HG03139 (cell line): ENCODE results near the gene KIAA1614.
A peak's percentile ranks its signal among the peaks of the same experiment; 100 is the strongest.
"Not testable (repeated sequence)": the region's sequence is repeated elsewhere in the genome, so short reads cannot be mapped to it uniquely, and the experiment has no call there.

Experiments
- ATAC-seq: cut with Tn5 transposase; IDR thresholded peaks from one replicate; pipeline ENCODE4 v1.9.1; 2021; ENCODE audit not compliant: unreplicated experiment

The KIAA1614 gene

GRCh38 chr1:180959620-180960019, 46.9 kb downstream of the KIAA1614 start:
- not testable (repeated sequence) for ATAC-seq

DNA sequence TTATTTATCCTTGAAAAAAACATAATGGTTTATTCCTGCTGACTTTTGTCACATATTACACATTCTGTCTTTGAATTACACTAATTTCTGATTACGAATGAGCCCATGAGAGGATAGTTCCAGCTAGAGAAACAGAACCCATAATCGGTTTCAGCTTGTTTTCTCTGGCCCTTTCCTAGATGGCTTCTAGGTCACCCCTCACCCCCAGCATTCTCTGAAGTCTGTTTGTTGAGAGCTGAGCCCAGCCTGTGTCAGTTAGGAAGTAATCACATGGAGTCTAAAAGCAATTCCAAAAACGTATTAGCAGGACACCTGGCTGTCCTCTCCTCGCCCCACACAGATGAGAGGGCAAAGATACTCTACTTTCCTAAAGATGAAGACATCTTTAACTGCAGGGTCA, 48.9 kb downstream of the KIAA1614 start:
- ATAC-seq: no peak

DNA sequence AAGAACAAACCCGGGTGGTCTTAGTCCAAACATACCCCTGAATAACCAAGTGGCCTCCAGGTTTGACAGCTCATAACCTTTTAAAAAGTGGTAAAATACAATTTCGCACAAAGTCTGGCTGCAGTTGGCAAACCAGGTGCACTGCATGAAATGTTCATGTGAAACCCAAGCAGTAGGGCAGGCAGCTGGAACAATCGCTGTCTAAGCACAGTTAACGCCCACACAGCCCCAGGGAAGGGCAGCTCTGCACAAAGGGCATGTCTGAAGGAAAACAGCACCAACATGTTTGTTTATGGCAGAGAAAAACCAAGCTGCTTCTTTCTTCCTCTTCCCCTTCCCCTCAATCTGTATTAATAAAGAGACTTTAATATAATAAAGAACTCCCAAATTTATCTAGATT, 49.5 kb downstream of the KIAA1614 start:
- no peak for ATAC-seq

- ATAC-seq: no peak
These were observed 51.4 kb downstream of the KIAA1614 start for GRCh38 chr1:180964056-180964455.

DNA sequence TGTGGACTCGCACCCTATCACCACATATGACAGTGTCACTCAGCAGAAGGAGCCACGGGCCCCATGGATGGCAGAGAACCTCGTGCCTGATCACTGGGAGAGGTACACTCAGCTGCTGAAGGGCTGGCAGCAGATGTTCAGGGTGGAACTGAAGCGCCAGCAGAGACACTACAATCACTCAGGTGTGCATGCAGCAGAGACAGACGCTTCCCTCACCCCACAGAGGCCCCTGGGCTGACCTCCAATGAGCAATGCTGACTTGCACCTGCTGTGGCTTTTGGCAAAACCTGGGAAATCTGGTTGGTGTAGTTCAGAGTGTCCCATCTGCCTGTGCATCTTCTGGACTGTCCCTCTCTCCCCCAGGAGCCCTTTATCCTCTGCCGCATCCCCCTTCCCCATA, 51.9 kb downstream of the KIAA1614 start:
- no peak for ATAC-seq

DNA sequence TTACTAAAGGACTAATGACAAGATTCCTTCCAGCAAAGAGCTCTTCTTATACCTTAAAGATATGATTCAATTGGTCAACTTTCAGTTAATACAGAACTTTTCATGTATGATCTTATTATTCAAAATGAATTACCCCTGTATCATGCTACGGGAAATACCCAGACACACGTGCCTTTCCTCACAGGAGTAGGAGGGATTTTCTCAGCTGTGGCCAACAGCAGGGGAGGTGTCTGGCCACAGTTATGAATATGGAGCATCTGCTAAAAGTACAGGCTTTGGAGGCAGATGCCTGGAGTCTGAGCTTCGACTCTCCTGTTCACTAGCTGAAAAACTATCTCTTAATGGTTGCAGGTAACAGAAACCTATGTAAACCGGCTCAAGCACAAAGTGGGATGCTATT, 53.6 kb downstream of the KIAA1614 start:
- ATAC-seq: no peak

DNA sequence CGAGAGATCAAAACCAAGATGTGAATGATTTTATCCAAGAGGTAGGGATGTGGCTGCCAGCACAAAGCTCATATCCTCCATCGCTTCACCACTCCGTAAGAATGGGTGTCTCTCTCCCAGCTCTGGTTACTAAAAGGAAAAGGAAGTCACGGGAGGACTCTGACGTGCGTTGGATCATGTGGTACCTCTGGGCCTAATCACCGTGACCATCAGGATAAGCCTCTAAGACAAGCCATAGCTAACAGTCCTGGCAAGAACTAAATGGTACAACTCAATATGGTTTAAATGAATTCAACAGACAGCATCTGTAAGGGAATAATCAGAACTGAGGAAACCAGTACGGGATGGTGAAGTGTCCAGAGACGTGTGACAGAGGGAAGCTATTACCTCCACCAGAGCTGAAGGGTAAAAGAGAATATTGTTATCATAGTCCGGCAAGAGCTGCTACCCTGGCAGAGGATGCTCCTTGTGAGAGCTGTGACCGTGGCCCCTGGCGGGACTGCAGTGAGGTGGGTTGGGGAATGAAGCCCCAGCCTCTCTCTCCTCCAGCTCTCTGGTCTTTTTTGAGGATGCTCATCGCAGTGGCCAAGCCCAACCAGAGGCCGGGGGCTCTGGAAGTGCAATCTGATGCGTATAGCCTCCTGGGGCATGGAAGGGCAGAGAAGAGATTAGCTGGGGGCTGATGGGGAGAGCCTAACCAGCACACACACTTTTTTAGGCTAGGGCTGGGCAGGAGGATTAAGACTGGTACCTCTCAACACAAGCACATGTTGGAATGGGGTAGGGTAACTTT, 54.2 kb downstream of the KIAA1614 start:
- no peak for ATAC-seq

GRCh38 chr1:180967558-180967957, 54.9 kb downstream of the KIAA1614 start:
- no peak for ATAC-seq

- ATAC-seq: not testable (repeated sequence)
These were observed 56.1 kb downstream of the KIAA1614 start for GRCh38 chr1:180968834-180969233.

- no peak for ATAC-seq
These were observed 56.7 kb downstream of the KIAA1614 start for GRCh38 chr1:180969434-180969833.

DNA sequence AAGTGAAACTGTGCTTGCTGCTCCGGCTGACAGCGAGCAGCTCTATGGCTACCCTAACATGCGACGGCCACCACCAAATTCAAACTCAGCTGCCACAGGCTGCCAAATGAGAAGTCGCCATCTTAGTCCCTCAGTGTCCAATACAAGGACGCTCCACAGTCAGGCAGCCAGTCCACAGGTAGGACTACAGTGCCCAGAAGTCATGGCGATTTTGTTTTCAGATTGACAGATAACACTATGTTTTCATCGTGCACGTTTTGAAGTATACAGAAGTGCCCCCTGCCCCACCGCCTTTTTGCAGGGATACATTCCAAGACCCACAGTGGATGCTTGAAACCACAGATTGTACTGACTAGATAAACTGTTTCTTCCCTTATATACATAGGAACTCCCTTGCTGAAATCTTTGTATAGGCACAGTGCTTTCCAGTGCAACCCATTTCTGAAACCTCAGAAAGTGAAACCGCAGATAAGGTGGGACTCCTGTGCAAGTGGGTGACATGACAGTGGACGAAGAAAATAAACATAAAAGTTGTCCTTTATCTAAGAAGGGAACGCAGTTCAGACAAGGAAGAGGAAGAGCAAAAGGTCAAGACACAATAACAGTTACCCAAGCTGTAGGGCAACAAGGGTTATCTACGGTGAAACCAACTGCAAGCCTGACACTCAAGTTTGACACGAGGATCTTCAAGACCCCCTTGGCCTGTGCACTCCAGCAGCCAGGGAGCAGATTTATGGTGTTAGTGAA, 57.8 kb downstream of the KIAA1614 start:
- ATAC-seq: no peak

DNA sequence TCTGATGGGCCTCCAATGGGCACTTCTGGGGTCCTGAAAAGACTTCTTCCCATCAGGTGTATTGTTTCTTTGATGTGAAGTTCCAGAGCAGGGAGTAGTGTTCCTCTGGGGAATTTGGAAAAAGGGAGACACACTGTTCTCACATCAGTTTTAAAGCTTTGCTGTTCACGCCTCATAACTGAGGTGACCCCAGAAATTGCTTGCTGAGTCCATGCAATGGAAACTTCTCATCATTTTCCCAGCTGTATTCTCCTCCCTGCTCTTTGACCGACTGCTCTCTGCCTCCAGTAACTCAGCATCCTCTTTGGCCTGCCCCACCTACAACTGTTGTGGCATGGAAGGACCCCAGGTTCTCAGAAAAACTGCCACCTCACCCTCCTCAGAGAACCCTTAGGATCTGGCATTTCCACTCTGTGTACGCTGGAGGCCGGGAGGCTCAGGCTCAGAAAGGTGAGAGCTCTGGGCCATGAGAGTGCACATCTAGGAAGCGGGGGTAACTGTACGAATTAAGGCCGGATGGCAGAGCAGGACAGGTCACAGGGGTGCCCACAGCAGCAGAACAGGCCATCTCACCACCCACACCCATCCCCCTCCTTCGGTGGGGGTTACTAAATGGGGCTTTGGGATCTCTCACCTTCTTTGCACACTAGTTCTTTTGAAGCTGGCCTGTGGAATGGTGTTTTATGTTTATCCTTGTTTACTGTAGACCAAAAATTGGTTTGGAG, 58.7 kb downstream of the KIAA1614 start:
- no peak for ATAC-seq

DNA sequence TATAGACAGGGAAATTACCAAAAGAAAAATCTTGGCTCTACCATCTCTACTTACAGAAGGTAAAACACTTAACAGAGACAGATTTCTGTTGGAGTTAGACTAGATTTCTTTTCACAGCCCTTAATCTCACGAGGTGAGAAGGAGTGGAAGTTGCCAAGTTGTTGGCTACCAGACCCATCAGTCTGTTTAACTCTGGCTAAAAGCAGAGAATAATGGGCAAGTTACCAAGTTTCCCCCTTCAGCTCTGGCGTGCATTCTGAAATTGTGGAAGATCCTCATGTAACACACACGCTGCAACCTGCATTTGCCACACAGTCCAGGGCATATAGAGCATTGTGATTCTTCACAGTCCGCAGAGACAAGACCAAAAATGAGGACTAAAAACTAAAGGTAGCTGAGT, 60.7 kb downstream of the KIAA1614 start:
- no peak for ATAC-seq

GRCh38 chr1:180974236-180974635, 61.5 kb downstream of the KIAA1614 start:
- ATAC-seq: no peak

GRCh38 chr1:180975551-180975950, 62.9 kb downstream of the KIAA1614 start:
- ATAC-seq: no peak

GRCh38 chr1:180976191-180976590, 63.5 kb downstream of the KIAA1614 start:
- no peak for ATAC-seq

- no peak for ATAC-seq
These were observed 64.1 kb downstream of the KIAA1614 start for GRCh38 chr1:180976732-180977357.

DNA sequence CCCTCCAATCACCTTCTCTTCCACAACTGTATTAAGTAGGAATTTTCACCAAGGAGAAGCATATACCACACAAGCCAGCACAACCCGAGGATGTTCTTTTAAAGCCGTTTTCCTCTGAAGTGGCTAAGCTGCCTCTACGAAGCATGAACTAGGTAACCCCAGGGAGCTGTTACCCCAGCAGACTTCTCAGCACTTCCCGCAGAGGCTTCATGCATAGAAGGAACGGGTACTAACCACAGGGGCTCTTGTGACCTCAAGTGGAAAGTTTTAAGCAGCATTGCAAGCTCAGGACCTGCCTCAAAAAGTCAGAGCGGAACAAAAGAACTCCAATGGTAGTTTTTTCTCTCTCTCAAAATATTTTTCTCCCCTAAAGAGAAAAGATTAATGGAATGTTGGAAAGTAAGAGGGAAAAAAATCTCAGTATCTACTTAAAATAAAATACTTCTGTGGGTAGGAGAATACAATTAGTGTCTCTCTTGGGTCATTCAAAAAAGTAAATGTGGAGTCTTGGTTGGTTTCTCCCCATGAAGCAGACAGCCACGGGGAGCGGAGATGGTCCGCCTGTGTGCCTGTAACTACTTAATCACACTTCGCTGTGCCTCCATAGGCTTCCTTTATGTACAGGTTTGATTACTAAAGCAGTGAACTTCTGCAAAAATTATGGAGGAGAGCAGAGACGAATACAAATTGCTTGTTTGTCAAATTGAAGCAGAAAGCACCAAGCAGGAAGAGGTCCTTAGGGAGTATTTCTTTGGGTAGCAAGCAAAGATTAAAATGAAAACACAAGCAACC, 69.1 kb downstream of the KIAA1614 start:
- ATAC-seq: peak; percentile 95

GRCh38 chr1:180982422-180982821, 69.7 kb downstream of the KIAA1614 start:
- ATAC-seq: no peak

DNA sequence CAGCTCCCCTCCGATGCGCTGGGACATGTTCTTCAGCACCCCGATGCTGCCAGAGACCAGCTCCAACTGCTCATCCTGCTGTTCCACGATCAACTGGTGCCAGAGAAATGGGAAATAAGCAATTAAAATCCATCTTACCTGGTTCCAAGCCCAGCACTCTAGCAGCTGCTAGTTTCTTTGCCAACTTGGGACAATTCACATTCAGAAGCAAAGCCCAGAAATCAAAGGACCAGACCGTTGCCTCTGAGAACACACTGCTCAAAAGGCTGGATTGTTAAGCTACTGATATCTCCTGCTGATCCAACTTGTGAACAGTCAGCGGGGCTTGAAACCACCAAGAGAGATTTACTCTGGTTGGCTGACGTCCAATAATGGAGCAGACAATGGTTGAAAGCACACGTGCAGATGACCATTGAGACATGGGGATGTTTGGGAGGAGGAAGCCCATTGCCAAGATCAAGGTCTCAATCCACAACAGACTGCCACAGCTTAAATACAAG, 75.6 kb downstream of the KIAA1614 start:
- ATAC-seq: no peak
